Dermis microvascular lymphatic vessel endothelial cell (primary cell): ENCODE results near the gene CAMK2D. TPM values are rescaled to one million over a fixed set of nuclear protein-coding genes. Genes with fewer than 3 reads are reported as not detected.
A peak's percentile ranks its signal among the peaks of the same experiment; 100 is the strongest.

Source experiments
- DNase-seq, 2 donors: peaks; one replicate each; pipeline versions ENCODE4 v3.0.0 to v3.0.0-alpha.2; 2010; ENCODE audit warnings: low read depth in 2 of 2
- total RNA-seq: library from RNA; depleted of rRNA; stranded (reverse); fragments of >200 nt; gene quantifications from 2 replicates; pipeline ENCODE4 v1.2.1, GENCODE V29; 2014

CAMK2D gene
- total RNA-seq, 1 donor from 2014 or later = 37.5 TPM

DNA sequence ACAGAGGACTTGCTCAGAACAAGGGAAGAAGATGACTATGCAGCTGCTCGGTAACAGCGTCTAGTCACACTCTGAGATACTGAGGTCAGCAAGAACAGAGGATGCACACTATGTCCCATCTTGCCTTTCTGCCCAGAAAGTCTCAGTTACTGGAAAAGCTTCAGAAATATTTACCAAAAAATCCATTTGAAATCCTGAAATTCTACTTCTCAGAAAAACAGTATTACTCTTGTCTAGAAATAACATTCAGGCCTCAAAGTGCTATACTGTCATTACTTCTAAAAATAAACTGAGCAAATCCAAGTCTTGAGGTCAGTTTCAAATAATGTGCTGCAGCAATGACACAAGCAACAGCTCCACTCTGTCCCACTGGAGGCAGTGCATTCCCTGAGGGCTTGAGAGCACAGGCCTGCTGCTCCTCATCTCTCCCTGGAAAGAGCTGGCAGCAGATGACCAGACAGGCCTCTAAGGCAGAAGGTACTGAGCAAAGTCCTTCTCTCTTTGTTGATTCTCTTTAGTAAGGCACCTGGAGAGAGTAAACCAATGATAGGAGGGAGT lies 76.9 kb downstream of the CAMK2D start:
- no peak for DNase-seq

DNA sequence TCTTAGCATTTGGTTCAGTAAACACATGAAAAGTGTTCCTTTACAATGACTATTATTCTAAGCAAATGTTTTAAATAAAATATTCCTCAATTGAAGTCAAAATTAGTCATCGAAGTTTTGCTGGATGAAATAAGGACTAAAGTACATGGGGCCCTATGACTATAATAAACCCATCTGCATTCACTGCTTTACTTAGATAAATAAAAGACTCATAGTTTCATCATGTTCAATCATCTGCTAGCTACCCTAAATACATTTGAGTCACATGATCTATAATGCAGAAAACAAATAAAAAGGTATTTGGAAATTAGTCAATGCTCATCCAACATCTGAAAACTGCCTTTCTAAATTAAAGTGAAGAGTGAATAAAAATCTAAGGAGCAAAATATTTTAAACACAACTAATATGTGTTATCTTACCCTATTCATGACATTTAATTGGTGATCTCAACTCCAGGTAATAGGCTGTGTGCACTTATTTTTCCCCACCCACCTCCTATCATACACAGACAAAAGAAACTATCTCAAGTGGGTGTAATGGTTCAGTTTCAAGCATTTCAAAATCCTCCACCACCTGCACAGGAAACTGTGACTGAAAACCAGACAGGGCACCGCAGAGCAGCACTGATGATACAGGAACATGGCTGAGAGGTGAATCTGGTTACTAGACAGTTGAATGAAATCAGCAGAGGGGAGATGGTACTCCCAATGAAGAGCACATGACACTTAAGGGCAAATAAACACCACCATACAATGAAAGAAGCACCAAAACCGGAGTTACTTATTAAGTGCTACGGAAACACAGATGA lies 78.6 kb downstream of the CAMK2D start:
- peak in 1 of 2 donors; percentile 7 for DNase-seq

DNA sequence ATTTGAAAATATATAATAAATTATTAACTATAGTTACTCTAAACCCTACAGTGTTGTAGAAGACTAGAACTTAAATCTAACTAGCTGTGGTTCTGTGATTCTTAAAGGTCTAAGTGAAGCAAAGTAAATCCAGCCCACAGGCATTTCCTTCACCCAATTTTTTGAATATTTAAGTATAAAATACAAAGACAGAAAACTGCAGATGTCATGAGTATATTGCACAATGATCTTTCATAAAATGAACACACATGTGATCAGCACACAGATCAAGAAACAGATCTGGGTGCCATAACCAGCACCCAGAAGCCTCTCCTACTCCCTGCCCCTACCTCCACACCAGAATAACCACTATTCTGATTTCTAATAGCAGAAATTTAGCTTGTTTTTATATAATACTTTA lies 82.9 kb downstream of the CAMK2D start:
- no peak for DNase-seq

DNA sequence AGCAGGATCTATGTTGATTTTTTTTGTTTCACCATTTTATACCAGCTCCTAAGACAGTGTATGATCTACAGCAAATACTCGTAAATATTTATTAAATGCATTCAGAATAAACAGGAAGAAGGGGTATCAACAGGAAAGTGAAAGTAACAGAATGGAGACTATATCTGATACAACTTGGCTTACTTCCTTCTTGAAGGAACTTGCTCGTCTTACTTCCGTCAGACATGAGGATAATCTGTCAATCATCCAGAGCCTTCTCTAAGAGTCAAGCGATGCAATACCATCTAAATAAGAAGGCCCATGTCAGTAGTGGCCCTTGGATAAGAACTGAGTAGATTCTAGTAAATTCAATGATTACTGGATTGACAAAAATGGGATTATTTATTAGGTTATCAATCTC lies 84.2 kb downstream of the CAMK2D start:
- no peak for DNase-seq

DNA sequence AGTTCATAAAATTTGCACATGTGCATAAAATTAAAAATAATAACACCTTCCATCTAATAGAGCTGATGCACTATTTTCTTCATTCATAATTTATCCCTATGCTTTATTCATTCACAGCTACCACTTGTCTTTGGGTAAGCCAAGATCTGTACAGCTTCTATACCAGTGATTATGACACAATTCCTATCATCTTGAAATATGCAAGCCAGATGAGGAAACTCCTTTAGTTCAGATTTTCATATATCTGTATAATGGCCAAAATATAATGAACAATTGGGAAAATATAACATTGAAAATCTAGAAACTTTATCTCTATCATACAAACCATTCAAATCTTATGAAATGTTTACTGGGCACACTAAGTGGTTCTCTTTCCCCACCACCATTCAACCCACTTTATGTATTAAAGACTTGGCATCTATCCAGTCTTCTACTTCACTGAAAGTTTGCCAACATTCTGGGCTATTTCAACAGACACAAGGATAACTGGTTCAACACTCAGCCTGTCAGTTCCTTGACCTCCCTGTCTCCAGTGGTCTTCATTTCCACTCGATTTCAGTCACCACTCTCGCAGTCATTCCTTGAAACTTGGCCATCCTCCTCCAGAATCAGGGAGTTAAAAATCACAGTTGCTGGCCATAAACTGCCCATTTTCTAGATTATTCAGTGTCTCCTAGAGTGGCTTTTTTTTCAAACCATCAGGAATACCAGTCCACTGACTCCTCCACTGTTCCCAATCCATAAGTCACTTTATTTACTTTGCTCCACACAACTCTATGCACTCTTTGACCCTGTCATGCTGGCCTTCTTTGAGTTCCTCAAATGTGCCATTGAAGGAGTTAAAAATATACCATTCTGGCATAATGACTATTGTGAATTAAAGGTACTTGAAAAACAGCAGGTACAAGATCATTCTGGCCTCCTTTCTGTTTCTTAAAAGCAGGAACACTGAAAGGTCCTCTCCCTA lies 85.5 kb downstream of the CAMK2D start:
- peak in 1 of 2 donors; percentile 20 for DNase-seq

DNA sequence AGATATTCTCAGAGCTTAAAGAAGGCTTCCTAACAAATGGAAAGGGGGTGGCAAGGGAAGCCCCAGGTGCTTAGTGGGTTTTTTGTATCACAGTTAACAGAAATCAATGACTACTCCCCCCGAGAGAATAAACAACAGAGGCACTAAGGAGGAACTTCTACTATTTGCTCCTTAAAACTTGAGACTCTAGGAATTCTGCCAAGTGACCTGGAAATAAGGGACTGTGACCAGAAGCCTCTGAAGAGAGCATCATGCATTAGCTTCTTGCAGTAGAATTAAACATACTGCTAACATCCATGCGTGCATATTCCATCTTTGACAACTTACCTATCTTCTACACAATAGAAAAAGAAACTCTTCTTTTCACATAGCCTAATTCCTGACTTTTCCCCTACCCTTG lies 86.8 kb downstream of the CAMK2D start:
- DNase-seq = no peak

DNA sequence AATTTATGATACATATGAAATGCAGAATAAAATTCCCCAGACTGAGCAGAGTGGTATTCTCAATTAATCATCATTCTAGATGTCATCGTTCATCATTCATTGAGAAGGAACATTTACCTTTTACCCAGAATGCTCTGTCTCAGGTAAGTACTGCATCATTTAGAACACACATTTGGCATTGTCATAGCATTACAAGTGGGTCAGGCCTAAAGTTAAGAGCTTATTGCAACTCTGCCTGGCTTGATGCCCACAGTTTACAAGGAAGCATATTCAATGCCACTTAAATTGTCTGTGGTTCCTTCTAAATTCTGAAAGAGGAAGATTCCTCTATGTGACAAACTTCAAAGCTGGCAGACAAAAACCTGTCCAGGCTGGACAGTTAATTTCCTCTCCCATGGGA lies 87.3 kb downstream of the CAMK2D start:
- no peak for DNase-seq

DNA sequence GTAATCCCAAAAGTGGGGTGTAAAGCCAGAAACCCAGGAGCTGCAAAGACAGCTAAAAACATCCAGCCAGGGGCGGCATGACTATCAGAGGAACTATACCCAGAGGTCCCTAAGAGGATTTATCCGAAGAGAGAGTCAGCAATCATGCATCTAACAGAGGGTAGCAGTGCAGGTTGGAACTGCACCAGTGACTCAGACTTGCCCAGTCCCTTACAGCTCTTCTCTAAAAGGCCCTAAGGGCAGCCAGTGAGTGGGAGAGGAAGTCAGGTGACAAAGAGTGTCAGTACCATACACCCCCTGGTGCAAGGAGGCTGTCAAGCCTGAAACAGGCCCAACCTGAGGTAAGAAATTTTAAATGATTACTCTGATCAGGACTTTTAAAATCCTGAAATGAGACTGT lies 88.1 kb downstream of the CAMK2D start:
- peak in 1 of 2 donors; percentile 5 for DNase-seq

DNA sequence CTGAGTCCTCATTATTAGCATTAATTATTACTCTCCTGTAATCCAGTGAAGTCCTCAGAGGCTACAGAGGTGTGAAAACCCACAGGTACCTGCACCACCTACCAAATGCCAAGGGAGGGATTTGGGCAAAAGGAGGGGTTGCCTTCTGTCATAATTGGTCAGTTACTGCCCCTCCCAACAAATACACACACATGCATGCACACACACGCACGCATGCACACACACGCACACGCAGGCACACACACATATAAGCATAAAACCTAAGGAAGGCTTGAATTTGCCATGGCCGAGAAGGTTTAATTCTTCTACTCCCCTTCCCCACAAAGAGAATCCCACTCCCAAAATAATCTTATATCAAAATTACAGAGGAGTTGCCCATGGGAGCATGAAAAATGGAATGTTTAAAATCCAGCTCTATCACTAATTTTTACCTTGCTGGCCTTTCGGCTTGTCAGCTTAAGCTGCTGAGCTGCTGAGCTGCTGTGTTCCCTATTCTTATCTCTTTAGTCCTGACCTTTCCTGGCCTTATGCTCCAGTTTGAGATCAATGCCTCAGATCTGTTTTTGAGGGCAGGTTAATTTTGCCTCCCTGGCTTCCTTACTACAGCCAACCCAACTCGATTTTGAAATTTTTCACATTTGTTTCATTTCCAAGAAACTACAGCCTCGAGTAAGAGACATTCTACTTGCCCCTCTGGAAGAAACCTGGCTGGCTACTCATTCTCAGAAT lies 95.0 kb downstream of the CAMK2D start:
- no peak for DNase-seq

DNA sequence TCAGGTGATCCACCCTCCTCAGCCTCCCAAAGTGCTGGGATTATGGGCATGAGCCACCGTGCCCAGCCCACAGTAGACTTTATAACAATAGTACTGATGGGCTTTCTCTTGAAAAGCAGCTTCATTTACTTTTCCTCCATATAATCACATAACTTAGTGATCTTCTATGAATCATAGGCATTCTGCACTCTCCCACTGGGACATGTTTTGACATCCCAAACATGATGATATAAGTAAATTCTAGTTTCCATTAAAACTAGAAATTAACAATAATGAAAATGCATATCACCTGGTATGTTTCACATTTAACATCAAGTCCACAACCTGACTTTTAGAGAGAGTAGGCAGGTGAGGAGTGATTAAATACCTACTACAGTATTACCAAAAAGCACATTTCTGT lies 96.5 kb downstream of the CAMK2D start:
- no peak for DNase-seq

DNA sequence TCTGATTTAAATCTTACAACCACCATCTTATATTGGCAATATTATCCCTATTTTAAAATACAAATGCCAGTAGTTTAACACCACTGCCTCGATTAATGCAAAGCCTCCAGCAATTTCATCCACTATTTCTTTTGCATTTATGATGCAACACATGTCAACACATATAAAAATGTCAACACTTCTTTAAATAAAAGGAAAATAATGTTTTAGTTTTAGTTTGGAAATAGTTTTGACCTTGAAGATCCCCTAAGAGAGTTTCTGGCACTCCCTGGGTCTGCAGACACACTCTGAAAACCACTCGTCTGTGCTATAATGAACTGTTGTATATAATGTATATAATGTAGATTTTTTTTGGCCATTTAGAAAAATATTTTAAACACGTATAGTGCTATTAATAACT lies 99.0 kb downstream of the CAMK2D start:
- no peak for DNase-seq

DNA sequence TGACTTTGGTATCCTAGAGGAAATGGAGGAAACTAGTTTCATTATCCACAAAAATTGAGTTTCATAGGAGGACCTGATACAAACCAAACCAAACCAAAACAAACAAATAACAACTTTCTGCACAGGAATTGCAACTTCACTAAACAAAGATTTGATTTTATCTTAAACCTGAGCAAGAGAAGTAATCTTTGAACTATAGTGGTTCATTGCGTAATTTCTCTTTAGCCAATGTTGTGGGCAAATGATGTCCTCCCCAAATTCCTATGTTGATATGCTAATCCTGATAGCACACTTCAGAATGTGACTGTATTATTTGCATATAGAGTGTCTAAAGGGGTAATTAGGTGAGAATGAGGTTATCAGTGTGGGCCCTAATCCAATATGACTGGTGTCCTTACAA lies 102.4 kb downstream of the CAMK2D start:
- DNase-seq = no peak

DNA sequence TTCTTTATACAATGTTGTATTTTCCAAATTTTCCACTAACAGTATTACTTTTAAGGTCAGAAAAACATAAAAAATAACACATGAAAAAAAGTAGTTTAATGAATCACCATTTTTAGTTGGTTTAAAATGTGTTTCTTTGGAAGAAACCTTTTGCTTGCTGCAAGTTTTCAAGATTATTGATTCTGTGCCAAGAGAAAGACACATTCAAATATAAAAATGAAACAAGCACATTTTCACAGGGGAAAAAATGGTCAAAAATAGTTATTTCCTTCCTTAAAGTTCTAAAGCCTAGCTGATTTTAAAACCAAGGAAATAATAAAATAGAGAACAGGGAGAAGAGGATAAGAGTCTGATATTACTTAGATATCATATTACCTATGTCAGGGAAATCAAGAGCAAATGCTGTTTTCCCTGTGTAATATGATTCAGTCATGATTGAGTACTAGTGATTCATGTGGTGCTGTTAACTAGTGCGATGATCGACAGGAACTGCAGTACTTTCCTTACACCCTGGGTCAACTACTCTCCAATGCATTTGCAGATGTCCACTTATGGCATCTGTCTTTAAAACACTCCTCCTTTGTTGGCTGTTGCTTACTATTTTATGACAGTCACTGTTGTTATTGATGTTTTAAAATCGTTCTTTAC lies 103.8 kb downstream of the CAMK2D start:
- DNase-seq = peak in 1 of 2 donors; percentile 67

DNA sequence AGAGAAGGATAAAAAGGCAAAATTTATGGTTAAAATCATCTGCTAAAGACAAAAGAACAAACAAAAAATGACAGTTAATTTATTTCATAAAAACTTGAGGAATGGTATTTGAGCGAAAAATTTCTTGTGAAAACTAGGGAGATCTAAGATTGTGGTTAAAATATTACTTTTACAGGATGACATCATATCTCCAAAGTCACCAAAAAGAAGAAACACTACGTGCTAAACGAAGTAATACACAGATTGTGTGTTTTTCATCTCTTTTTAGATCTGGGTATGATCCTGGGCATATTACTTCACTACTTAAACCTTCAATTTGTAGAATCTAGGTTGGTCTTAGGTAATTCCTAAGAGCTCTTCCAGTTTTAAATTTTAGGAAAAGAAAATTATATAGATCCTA lies 107.7 kb downstream of the CAMK2D start:
- DNase-seq = no peak

DNA sequence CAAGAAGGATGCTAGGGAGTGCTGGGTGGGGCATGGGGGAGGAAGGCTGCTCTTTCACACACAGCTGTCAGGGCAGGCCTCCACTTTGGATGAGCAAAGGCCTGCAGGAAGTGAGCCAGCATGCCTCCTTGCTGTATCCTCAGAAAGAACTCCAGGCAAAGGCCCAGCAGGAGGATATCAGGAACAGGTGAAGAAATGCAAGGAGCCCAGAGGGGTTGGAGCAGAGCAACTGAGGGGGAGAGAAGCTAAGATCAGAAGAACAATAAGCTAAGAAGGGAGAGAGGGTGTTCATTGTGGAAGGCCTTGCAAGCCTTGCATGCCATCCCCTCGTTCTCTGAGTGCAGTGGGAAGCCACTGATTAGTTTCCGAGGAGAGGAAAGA lies 115.1 kb downstream of the CAMK2D start:
- no peak for DNase-seq

DNA sequence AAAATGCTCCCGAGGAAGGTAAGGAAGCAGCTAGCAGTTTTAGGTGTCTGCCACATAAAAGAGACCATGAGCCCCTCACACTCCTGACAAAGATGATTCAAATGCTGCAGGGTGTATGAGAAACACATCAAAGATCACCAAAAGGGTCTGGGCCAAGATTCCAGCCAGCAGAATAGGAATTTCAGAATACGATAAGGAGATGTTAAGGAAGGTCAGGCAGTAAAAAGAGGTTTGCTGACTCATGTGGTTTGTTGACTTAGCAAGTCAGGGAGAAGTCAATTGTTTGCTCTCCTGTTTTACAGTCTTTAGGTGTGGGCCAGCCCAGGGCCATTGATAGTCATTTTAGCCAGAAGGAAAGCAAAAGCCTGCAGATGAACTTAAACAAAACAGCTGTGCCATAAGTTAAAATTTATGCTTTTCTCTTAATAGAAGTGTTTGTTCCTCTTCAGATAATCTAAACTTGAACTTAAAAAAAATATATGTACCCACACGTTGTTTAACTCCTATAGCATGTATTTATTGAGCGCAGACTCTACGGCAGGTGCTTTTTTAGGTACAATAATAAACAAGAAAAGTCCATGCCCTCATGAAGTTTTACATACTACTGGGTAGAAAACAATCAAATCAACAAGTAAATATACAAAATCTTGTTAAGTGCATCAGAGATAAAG lies 115.6 kb downstream of the CAMK2D start:
- peak in 1 of 2 donors; percentile 81 for DNase-seq

DNA sequence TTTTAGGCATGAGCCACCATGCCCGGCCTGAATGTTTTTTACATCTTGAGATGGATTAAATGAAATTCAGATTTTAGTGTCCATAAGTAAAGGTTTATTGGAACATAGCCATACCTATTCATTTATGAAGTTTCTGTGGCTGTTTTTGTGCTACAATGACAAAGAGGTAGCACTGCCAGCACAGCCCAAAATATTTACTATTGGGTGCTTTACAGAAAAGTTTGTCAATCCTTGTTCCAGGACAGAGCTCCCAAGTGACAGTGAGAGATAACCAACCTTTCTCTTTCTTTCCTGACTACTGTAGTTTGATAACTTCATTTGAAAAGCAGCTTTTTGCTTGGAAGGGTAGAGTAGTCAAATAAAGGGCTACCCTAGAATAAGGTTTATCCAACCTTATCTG lies 116.2 kb downstream of the CAMK2D start:
- DNase-seq = no peak

DNA sequence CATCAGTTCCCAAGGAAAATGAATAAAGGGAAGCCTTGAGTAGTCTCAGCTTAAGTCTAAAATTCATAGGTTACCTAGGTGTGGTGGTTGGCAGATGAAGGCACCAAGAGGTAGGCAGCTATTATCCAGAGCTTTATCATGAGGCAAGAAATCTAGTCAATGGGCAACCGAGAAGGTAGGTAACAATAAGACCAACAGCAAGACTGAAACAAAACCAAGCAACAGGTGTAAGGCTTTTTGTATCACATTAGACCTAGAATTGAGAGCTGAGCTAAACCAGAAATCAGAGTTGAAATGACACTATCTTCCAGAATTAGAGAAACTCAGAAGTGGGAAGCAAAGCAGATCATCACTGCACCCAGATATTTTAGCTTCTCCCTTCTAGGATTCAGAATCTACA lies 117.1 kb downstream of the CAMK2D start:
- no peak for DNase-seq

DNA sequence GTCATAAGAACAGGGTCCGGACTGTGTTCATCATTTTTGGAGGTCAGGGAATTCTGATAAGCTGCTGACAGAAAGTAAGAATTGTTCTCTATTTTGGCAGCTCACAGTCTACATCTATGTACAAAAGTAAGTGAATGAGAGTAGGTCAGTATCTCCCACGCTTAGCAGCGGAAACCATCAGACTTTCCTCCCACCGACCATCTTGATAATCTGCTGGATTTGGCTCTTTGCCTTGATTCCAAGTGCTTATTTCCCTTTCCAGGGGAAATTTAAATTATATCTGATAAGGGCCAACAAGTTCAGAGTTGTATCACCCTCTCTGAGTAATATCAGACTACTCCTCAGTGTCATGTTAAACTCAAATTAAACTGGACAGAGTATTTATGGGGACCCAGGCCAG lies 118.0 kb downstream of the CAMK2D start:
- DNase-seq = peak in 1 of 2 donors; percentile 34

DNA sequence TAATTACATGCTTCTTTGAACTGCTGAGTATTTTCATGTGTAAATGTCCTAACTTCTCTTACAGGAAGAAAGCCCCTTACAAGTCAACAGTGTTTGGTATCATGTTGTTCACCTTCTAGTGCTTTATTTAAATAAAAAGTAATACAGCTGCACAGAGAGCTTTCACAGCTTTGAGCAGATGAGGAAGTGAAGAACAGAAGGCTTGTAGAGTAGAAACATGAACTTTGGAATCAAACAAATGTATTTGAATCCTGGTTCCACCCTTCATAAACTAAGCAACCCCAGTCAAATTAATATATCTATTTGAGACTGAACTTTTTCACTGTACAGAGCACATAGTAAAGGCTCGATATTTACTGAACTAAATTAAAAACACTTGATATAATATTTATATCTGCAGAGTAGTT lies 120.5 kb downstream of the CAMK2D start:
- no peak for DNase-seq

DNA sequence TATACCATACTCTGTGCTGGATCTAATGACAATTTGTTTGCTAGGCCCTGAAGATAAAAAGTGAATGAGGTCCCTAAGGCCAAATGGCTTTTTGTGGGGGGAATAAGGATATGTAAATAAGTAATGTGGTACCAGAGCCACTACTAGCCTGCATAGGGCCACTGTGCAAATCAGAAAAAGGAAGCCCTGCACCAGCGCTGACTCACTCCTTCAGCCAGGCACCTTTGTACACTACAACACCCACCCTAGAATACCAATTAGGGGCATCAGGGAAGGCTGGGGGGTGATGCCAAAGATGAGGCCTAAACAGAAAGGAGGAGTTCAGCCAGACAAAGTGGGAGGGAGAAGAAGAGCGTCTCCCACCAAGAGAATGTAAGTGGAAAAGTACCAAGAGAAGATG lies 122.2 kb downstream of the CAMK2D start:
- no peak for DNase-seq
